Lung (tissue), 12 donors: Measurements from ENCODE around the gene BOLL. TPM values are rescaled to one million over a fixed set of nuclear protein-coding genes. Genes with fewer than 3 reads are reported as not detected.

Experiments used
- ATAC-seq: fragments of 200-7000 bp; cut with Tn5 transposase; one replicate; pipeline ENCODE4 v1.9.1; 2020; ENCODE audit warnings: moderate number of reproducible peaks; ENCODE audit not compliant: insufficient read depth, low FRiP score
- DNase-seq, 3 donors: peaks; one replicate each; pipeline ENCODE4 v3.0.0-alpha.2; 2013 to 2017
- H3K27ac ChIP-seq, 2 donors: one replicate each; pipeline ENCODE4 v1.5.1; 2013; ENCODE audit warnings: mild to moderate bottlenecking in 2 of 2, moderate library complexity in 2 of 2, control low read depth in 1 of 2, inconsistent platforms in 1 of 2, low read depth in 1 of 2, low read length in 1 of 2
- H3K27me3 ChIP-seq, 3 donors: one replicate each; pipeline ENCODE4 v1.5.1; 2013; ENCODE audit warnings: low read length in 2 of 3; ENCODE audit not compliant: control insufficient read depth in 3 of 3, insufficient read depth in 3 of 3
- H3K36me3 ChIP-seq, 4 donors: one replicate each; pipeline ENCODE4 v1.5.1; 2013; ENCODE audit warnings: low read length in 4 of 4, mild to moderate bottlenecking in 1 of 4, moderate library complexity in 1 of 4; ENCODE audit not compliant: control insufficient read depth in 4 of 4, insufficient read depth in 4 of 4
- H3K4me1 ChIP-seq, 5 donors: one replicate each; pipeline ENCODE4 v1.5.1; 2013; ENCODE audit warnings: low read length in 5 of 5, mild to moderate bottlenecking in 2 of 5, moderate library complexity in 1 of 5; ENCODE audit not compliant: control insufficient read depth in 5 of 5, insufficient read depth in 5 of 5
- H3K4me3 ChIP-seq: one replicate; pipeline ENCODE4 v1.5.1; 2013; ENCODE audit warnings: mild to moderate bottlenecking, control low read depth, moderate library complexity
- H3K9ac ChIP-seq, 2 donors: one replicate each; pipeline ENCODE4 v1.5.1; 2013; ENCODE audit warnings: low read length in 2 of 2, control low read depth in 1 of 2; ENCODE audit not compliant: insufficient read depth in 1 of 2
- H3K9me3 ChIP-seq, 4 donors: one replicate each; pipeline ENCODE4 v1.5.1; 2013; ENCODE audit warnings: low read length in 3 of 4, mild to moderate bottlenecking in 1 of 4, moderate library complexity in 1 of 4; ENCODE audit not compliant: control insufficient read depth in 4 of 4, insufficient read depth in 3 of 4
- CTCF ChIP-seq: IDR thresholded peaks from 2 replicates; pipeline ENCODE4 v1.5.1; 2012; ENCODE audit warnings: mild to moderate bottlenecking; ENCODE audit errors: control extremely low read depth, extremely low read depth
- WGBS, 2 donors: extraction: QIAGEN DNeasy Blood & Tissue Kit; methylation state at CpG; one replicate each; pipeline ENCODE4 v1.1.7; 2013; 5-methylcytosine and 5-hydroxymethylcytosine counted together
- polyA plus RNA-seq, 2 donors: library from polyadenylated mRNA; stranded (reverse); fragments of 200-250 nt; gene quantifications; one replicate each; pipeline ENCODE4 v1.2.1, GENCODE V29; 2013
- total RNA-seq, 2 donors: library from RNA; depleted of rRNA in 1 of 2; stranded (reverse); fragments of >200 nt in 1 of 2; gene quantifications; one replicate each; pipeline ENCODE4 v1.2.1, GENCODE V29; 2014 to 2021
- donor health status: control.
- donor health status: control.
- donor health status: Bipolar disorder and iron deficiency.
- donor health status: healthy.
- donor health status: DM: yes; HTN: yes; CAD: no.

Gene BOLL
- total and polyA plus RNA-seq, 4 donors: not detected

GRCh38 chr2:197822333-197822732, 37.2 kb upstream of the BOLL start:
- H3K27me3 ChIP-seq: no peaks in the 10 kb centered on the region
- no peaks in the 10 kb centered on the region for H3K9me3 ChIP-seq
- DNase-seq: no peak
- no peak for ATAC-seq
- 76 to 89% methylated on average over 2 of the region's 2 CpGs for WGBS, 2 donors
- TF ChIP-seq CTCF: no peak
- peaks cover 0 to 3% (median 1%) of the 10 kb centered on the region in 4 donors for H3K36me3 ChIP-seq
- H3K4me1 ChIP-seq: peaks cover 0 to 26% (median 0%) of the 10 kb centered on the region in 5 donors
- no peak overlapping the region for H3K4me3 ChIP-seq
- no peak overlapping the region for H3K9ac ChIP-seq
- no peak overlapping the region for H3K27ac ChIP-seq

DNA sequence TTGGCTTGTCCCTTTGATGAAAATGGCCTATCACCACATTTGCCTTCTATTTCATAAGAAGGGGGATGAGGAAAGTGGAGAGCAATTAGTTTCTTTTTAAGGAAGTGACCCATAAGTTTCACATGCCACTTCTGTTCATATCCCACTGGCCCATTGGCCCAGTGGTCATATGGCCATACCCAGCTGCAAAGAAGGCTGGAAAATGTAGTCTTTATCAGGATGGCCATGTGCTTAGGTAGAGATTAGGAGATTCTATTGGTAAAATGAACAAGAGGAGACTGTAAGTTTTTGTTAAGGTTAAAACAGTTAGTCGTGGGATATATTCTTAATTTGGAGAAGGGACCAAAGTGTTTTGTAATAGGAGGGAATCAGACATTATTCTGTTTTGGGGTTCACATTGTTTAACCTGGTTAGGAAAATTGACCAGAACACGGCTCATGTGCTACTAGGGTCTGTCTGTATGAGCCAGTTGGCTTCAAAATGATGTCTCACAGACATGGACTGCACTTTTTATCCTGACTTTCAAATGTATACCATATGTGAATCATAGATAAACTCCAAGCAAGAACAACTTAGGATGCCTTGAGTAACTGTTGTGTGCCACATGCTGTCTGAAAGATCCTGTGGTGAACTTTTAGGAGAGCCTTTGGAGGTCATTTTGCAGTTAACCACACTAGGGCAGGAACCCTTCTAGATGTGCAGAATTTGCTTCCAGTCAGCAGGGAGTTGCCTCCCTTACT, 36.6 kb upstream of the BOLL start:
- Histone ChIP-seq H3K27ac (no peak overlapping the region), H3K4me3 (no peak overlapping the region), H3K36me3 (peaks cover 0 to 3% (median 1%) of the 10 kb centered on the region in 4 donors), H3K9ac (no peak overlapping the region), H3K27me3 (no peaks in the 10 kb centered on the region), H3K9me3 (no peaks in the 10 kb centered on the region), H3K4me1 (peaks cover 0 to 24% (median 0%) of the 10 kb centered on the region in 5 donors)
- WGBS, 2 donors: 92 to 95% methylated on average over 2 of the region's 2 CpGs
- DNase-seq: no peak
- no peak for TF ChIP-seq CTCF
- ATAC-seq: no peak

DNA sequence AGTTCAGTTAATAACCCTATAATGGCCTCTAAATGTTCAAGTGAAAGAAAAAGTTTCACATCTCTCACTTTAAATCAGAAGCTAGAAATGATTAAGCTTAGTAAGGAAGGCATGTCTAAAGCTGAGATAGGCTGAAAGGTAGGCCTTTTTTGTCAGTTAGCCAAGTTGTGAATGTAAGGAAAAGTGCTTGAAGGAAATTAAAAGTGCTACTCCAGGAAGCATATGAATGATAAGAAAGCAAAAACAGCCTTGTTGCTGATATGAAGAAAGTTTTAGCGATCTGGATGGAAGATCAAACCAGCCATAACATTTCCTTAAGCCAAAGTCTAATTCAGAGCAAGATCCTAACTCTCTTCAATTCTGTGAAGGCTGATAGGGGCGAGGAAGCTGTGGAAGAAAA, 29.4 kb upstream of the BOLL start:
- no peak overlapping the region for H3K4me3 ChIP-seq
- ATAC-seq: no peak
- H3K9ac ChIP-seq: no peak overlapping the region
- 51 to 69% methylated on average over 2 of the region's 2 CpGs for WGBS, 2 donors
- no peak for TF ChIP-seq CTCF
- DNase-seq: peak in 2 of 3 donors; percentile 48 to 77
- H3K9me3 ChIP-seq: no peaks in the 10 kb centered on the region
- peaks cover 0 to 18% (median 5%) of the 10 kb centered on the region in 5 donors for H3K4me1 ChIP-seq
- H3K36me3 ChIP-seq: peaks cover 0 to 3% (median 0%) of the 10 kb centered on the region in 4 donors
- H3K27me3 ChIP-seq: peaks cover 0 to 2% (median 0%) of the 10 kb centered on the region in 3 donors
- no peak overlapping the region for H3K27ac ChIP-seq
